GM12801 (cell line): ENCODE data around the gene ZNF117.

ENCODE experiments used
- CTCF ChIP-seq: IDR thresholded peaks from one replicate; pipeline ENCODE4 v1.5.1; 2011; ENCODE audit warnings: control low read depth; ENCODE audit not compliant: insufficient read length; ENCODE audit errors: extremely low read depth

Gene ZNF117

DNA sequence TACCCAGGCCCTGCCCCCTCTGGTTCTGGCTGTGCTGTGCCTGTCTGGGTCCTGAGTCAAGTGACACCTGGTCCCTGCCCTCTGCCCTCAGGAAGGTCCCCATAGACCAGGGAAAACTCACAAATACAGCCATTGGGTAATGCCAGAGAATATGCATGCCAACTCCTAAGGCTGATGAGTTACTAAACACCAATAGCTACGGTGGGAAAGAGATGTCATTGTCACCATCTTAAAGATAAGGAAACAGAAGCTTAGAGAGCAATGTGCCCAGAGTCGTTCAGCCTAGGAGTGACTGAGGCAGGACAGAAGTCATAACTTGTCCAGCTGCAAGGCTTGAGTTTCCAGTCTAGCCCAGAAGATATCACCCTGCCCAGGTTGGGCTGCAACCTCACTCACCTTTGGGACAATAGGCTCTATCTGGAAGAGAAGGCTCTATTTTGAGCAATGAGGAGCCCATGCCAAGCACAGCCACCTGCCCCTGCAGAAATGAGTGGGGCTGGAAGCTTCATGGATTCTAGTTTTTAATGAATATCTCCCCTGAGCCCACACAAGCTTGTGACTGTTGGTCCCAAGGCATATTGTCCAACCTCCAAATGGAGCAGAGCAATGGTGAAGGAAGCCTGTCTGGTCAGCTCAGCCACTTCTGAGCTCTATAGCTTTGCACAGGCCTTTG, 45.2 kb downstream of the ZNF117 start:
- no peak for TF ChIP-seq CTCF

DNA sequence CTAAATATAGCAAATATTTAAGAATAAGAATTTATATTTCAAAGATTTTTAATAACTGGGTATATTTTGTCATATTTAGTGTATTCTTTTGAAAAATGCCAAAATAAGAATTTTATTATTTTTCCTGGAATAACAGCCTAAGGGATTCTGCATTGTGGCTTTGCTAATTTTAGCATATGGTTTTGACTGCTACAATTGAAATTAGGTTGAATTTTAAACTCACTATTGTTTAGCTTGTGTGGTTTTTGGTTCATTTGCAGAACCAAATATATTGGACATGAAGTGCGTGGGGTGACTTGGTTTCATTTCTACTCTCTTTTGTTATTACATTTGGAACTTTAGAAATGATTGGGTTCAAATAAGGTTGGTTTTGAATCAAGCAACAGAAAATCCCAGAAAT, 52.3 kb downstream of the ZNF117 start:
- no peak for TF ChIP-seq CTCF

GRCh38 chr7:64934478-64934877, 56.4 kb downstream of the ZNF117 start:
- TF ChIP-seq CTCF, result no peak
